Measurements from ENCODE around the gene NBAS.
"Not testable (repeated sequence)": the region's sequence is repeated elsewhere in the genome, so short reads cannot be mapped to it uniquely, and the experiment has no call there.

NBAS gene

GRCh38 chr2:15259356-15259756 is 301.8 kb downstream of the NBAS start:
- H3K4me3 ChIP-seq (ENCODE audit: low read depth, low read length): no peak overlapping the region
- no peak for TF ChIP-seq CTCF (IDR thresholded peaks at IDR 0.05; ENCODE audit: borderline replicate concordance, insufficient read depth, low read depth, low read length)

GRCh38 chr2:15258385-15258784 is 302.7 kb downstream of the NBAS start:
- not testable (repeated sequence) for H3K4me3 ChIP-seq (ENCODE audit: low read depth, low read length)

- H3K4me3 ChIP-seq (ENCODE audit: low read depth, low read length): no peak overlapping the region
- no peak for TF ChIP-seq CTCF (IDR thresholded peaks at IDR 0.05; ENCODE audit: borderline replicate concordance, insufficient read depth, low read depth, low read length)
These were observed 307.3 kb downstream of the NBAS start for GRCh38 chr2:15253835-15254286.

- no peak overlapping the region for H3K4me3 ChIP-seq (ENCODE audit: low read depth, low read length)
- TF ChIP-seq CTCF (IDR thresholded peaks at IDR 0.05; ENCODE audit: borderline replicate concordance, insufficient read depth, low read depth, low read length): no peak
These were observed 307.9 kb downstream of the NBAS start for GRCh38 chr2:15253247-15253646.

GRCh38 chr2:15251753-15252152 is 309.4 kb downstream of the NBAS start:
- TF ChIP-seq CTCF (IDR thresholded peaks at IDR 0.05; ENCODE audit: borderline replicate concordance, insufficient read depth, low read depth, low read length): no peak
- no peak overlapping the region for H3K4me3 ChIP-seq (ENCODE audit: low read depth, low read length)

GRCh38 chr2:15250946-15251345 is 310.2 kb downstream of the NBAS start:
- not testable (repeated sequence) for H3K4me3 ChIP-seq (ENCODE audit: low read depth, low read length)

GRCh38 chr2:15246870-15247269 is 314.3 kb downstream of the NBAS start:
- no peak for TF ChIP-seq CTCF (IDR thresholded peaks at IDR 0.05; ENCODE audit: borderline replicate concordance, insufficient read depth, low read depth, low read length)

GRCh38 chr2:15243762-15244161 is 317.4 kb downstream of the NBAS start:
- TF ChIP-seq CTCF (IDR thresholded peaks at IDR 0.05; ENCODE audit: borderline replicate concordance, insufficient read depth, low read depth, low read length): no peak
- no peak overlapping the region for H3K4me3 ChIP-seq (ENCODE audit: low read depth, low read length)

More at GRCh38 chr2:15246870-15247269, 314.3 kb downstream of the NBAS start:
- H3K4me3 ChIP-seq (ENCODE audit: low read depth, low read length): no peak overlapping the region

Measured in GM12875 (cell line).